Muscle layer of colon (tissue), 2 donors: ENCODE results near the gene TBCEL.

ENCODE experiments used
- H3K27ac ChIP-seq: one replicate; pipeline ENCODE4 v1.7.0; 2013; ENCODE audit warnings: low read depth, mild to moderate bottlenecking, low read length, moderate library complexity
- H3K27me3 ChIP-seq, 2 donors: one replicate each; pipeline ENCODE4 v1.7.0; 2013; ENCODE audit warnings: low read length in 2 of 2, mild to moderate bottlenecking in 2 of 2; ENCODE audit not compliant: insufficient read depth in 2 of 2, control insufficient read depth in 1 of 2
- H3K36me3 ChIP-seq: one replicate; pipeline ENCODE4 v1.7.0; 2013; ENCODE audit warnings: mild to moderate bottlenecking, low read length; ENCODE audit not compliant: insufficient read depth
- H3K4me1 ChIP-seq: one replicate; pipeline ENCODE4 v1.7.0; 2013; ENCODE audit warnings: mild to moderate bottlenecking, low read length; ENCODE audit not compliant: insufficient read depth
- H3K4me3 ChIP-seq, 2 donors: one replicate each; pipeline ENCODE4 v1.7.0; 2013; ENCODE audit warnings: low read length in 2 of 2, low read depth in 1 of 2, mild to moderate bottlenecking in 1 of 2, moderate library complexity in 1 of 2
- H3K9ac ChIP-seq: one replicate; pipeline ENCODE4 v1.7.0; 2013; ENCODE audit warnings: low read length
- H3K9me3 ChIP-seq: one replicate; pipeline ENCODE4 v1.7.0; 2013; ENCODE audit warnings: mild to moderate bottlenecking, low read length
- donor health status: abdominal sarcoma.
- donor health status: Adenocarcinoma of cecum.

The TBCEL gene

GRCh38 chr11:121047926-121048325 is 24.0 kb downstream of the TBCEL start:
- Histone ChIP-seq H3K36me3 (peaks cover 11% of the 10 kb centered on the region), H3K4me1 (no peaks in the 10 kb centered on the region), H3K9me3 (no peaks in the 10 kb centered on the region), H3K9ac (no peak overlapping the region), H3K27ac (no peak overlapping the region), H3K27me3 (no peaks in the 10 kb centered on the region), H3K4me3 (no peak overlapping the region)

- Histone ChIP-seq H3K36me3 (peaks cover 19% of the 10 kb centered on the region), H3K4me3 (no peak overlapping the region), H3K4me1 (no peaks in the 10 kb centered on the region), H3K9ac (no peak overlapping the region), H3K9me3 (no peaks in the 10 kb centered on the region), H3K27me3 (no peaks in the 10 kb centered on the region), H3K27ac (no peak overlapping the region)
Measured at GRCh38 chr11:121048464-121049233, 24.7 kb downstream of the TBCEL start.

GRCh38 chr11:121053244-121053643 is 29.3 kb downstream of the TBCEL start:
- Histone ChIP-seq H3K4me1 (no peaks in the 10 kb centered on the region), H3K4me3 (no peak overlapping the region), H3K36me3 (peaks cover 33% of the 10 kb centered on the region), H3K27me3 (no peaks in the 10 kb centered on the region), H3K27ac (no peak overlapping the region), H3K9ac (no peak overlapping the region), H3K9me3 (no peaks in the 10 kb centered on the region)

- H3K27me3 ChIP-seq = no peaks in the 10 kb centered on the region
- H3K36me3 ChIP-seq = peaks cover 36% of the 10 kb centered on the region
- H3K9me3 ChIP-seq = no peaks in the 10 kb centered on the region
- H3K9ac ChIP-seq = no peak overlapping the region
- no peak overlapping the region for H3K4me3 ChIP-seq
- no peaks in the 10 kb centered on the region for H3K4me1 ChIP-seq
- H3K27ac ChIP-seq = no peak overlapping the region
Measured at GRCh38 chr11:121054266-121054665, 30.4 kb downstream of the TBCEL start.

- no peaks in the 10 kb centered on the region for H3K9me3 ChIP-seq
- no peak overlapping the region for H3K4me3 ChIP-seq
- no peaks in the 10 kb centered on the region for H3K27me3 ChIP-seq
- no peak overlapping the region for H3K9ac ChIP-seq
- H3K27ac ChIP-seq = no peak overlapping the region
- H3K36me3 ChIP-seq = peaks cover 36% of the 10 kb centered on the region
- no peaks in the 10 kb centered on the region for H3K4me1 ChIP-seq
Measured at GRCh38 chr11:121055076-121055475, 31.2 kb downstream of the TBCEL start.

- H3K27ac ChIP-seq = no peak overlapping the region
- H3K9ac ChIP-seq = no peak overlapping the region
- H3K27me3 ChIP-seq = no peaks in the 10 kb centered on the region
- H3K4me1 ChIP-seq = no peaks in the 10 kb centered on the region
- peaks cover 30% of the 10 kb centered on the region for H3K36me3 ChIP-seq
- no peaks in the 10 kb centered on the region for H3K9me3 ChIP-seq
- no peak overlapping the region for H3K4me3 ChIP-seq
Measured at GRCh38 chr11:121057922-121058321, 34.0 kb downstream of the TBCEL start.

- Histone ChIP-seq H3K4me1 (no peaks in the 10 kb centered on the region), H3K9me3 (no peaks in the 10 kb centered on the region), H3K27ac (no peak overlapping the region), H3K9ac (no peak overlapping the region), H3K27me3 (no peaks in the 10 kb centered on the region), H3K36me3 (peaks cover 20% of the 10 kb centered on the region), H3K4me3 (no peak overlapping the region)
Measured at GRCh38 chr11:121058941-121059340, 35.0 kb downstream of the TBCEL start.

GRCh38 chr11:121059605-121060004 is 35.7 kb downstream of the TBCEL start:
- Histone ChIP-seq H3K27me3 (no peaks in the 10 kb centered on the region), H3K27ac (no peak overlapping the region), H3K9me3 (no peaks in the 10 kb centered on the region), H3K4me1 (no peaks in the 10 kb centered on the region), H3K36me3 (peaks cover 19% of the 10 kb centered on the region), H3K9ac (no peak overlapping the region), H3K4me3 (no peak overlapping the region)

- H3K4me3 ChIP-seq = no peak overlapping the region
- no peaks in the 10 kb centered on the region for H3K9me3 ChIP-seq
- H3K4me1 ChIP-seq = no peaks in the 10 kb centered on the region
- H3K9ac ChIP-seq = no peak overlapping the region
- H3K27me3 ChIP-seq = no peaks in the 10 kb centered on the region
- peaks cover 18% of the 10 kb centered on the region for H3K36me3 ChIP-seq
- no peak overlapping the region for H3K27ac ChIP-seq
Measured at GRCh38 chr11:121063728-121064127, 39.8 kb downstream of the TBCEL start.

GRCh38 chr11:121066623-121067022 is 42.7 kb downstream of the TBCEL start:
- no peak overlapping the region for H3K27ac ChIP-seq
- peaks cover 18% of the 10 kb centered on the region for H3K36me3 ChIP-seq
- H3K27me3 ChIP-seq = no peaks in the 10 kb centered on the region

GRCh38 chr11:121067026-121067425 is 43.1 kb downstream of the TBCEL start:
- H3K4me1 ChIP-seq = peaks cover 4% of the 10 kb centered on the region
- H3K4me3 ChIP-seq = no peak overlapping the region
- H3K9me3 ChIP-seq = no peaks in the 10 kb centered on the region
- peaks cover 18% of the 10 kb centered on the region for H3K36me3 ChIP-seq
- no peak overlapping the region for H3K9ac ChIP-seq
- no peak overlapping the region for H3K27ac ChIP-seq
- no peaks in the 10 kb centered on the region for H3K27me3 ChIP-seq

More at GRCh38 chr11:121066623-121067022, 42.7 kb downstream of the TBCEL start:
- no peak overlapping the region for H3K4me3 ChIP-seq
- H3K9ac ChIP-seq = no peak overlapping the region
- peaks cover under 1% of the 10 kb centered on the region for H3K4me1 ChIP-seq
- no peaks in the 10 kb centered on the region for H3K9me3 ChIP-seq

GRCh38 chr11:121067453-121067852 is 43.6 kb downstream of the TBCEL start:
- Histone ChIP-seq H3K4me3 (no peak overlapping the region), H3K9ac (no peak overlapping the region), H3K4me1 (peaks cover 5% of the 10 kb centered on the region), H3K27me3 (no peaks in the 10 kb centered on the region), H3K9me3 (no peaks in the 10 kb centered on the region), H3K27ac (no peak overlapping the region), H3K36me3 (peaks cover 18% of the 10 kb centered on the region)
